ENCODE measurements around the gene ATP13A5.

DNA sequence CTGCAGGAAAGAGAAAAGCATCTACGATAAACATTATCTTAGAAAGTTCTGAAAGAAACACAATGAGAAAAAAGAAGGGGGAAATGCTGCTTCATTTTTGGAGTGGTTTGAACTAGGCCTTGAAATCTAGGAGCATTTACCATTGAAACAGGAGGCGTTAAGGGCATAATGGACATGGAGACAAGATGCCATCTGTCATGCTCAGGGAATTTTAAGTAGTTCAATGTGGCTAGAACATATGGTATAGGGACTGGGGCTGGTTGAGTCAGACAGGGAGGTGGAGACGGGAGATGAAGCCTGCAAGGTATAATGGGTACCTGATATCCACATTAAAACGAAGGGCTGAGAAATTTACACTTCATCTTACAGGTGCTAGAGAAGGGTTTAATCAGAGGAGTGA, 147.9 kb downstream of the ATP13A5 start:
- TF ChIP-seq POLR2A (IDR thresholded peaks at IDR 0.05): no peak
- TF ChIP-seq, protein P1, sequence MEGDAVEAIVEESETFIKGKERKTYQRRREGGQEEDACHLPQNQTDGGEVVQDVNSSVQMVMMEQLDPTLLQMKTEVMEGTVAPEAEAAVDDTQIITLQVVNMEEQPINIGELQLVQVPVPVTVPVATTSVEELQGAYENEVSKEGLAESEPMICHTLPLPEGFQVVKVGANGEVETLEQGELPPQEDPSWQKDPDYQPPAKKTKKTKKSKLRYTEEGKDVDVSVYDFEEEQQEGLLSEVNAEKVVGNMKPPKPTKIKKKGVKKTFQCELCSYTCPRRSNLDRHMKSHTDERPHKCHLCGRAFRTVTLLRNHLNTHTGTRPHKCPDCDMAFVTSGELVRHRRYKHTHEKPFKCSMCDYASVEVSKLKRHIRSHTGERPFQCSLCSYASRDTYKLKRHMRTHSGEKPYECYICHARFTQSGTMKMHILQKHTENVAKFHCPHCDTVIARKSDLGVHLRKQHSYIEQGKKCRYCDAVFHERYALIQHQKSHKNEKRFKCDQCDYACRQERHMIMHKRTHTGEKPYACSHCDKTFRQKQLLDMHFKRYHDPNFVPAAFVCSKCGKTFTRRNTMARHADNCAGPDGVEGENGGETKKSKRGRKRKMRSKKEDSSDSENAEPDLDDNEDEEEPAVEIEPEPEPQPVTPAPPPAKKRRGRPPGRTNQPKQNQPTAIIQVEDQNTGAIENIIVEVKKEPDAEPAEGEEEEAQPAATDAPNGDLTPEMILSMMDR (IDR thresholded peaks at IDR 0.05): no peak
